ENCODE results near the gene MMS19.

The MMS19 gene

DNA sequence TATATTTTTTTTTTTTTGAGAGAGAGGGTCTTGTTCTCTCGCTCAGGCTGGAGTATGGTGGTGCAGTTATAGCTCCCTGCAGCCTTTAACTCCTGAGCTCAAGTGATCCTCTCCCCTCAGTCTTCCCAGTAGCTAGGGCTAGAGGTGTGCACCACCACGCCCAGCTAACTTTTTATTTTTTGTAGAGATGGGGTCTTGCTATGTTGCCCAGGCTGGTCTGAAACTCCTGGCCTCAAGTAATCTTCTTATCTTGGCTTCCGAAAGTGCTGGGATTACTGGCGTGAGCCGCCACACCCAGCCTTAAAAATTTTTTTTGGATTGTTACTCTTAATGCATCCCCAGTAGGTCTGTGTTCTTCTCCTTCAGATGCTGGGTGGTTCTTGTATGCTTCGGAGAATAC lies 4.7 kb upstream of the MMS19 start:
- TF ChIP-seq, protein P1, sequence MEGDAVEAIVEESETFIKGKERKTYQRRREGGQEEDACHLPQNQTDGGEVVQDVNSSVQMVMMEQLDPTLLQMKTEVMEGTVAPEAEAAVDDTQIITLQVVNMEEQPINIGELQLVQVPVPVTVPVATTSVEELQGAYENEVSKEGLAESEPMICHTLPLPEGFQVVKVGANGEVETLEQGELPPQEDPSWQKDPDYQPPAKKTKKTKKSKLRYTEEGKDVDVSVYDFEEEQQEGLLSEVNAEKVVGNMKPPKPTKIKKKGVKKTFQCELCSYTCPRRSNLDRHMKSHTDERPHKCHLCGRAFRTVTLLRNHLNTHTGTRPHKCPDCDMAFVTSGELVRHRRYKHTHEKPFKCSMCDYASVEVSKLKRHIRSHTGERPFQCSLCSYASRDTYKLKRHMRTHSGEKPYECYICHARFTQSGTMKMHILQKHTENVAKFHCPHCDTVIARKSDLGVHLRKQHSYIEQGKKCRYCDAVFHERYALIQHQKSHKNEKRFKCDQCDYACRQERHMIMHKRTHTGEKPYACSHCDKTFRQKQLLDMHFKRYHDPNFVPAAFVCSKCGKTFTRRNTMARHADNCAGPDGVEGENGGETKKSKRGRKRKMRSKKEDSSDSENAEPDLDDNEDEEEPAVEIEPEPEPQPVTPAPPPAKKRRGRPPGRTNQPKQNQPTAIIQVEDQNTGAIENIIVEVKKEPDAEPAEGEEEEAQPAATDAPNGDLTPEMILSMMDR (IDR thresholded peaks at IDR 0.05; ENCODE audit: insufficient read depth, low read length, missing control alignments): no peak

DNA sequence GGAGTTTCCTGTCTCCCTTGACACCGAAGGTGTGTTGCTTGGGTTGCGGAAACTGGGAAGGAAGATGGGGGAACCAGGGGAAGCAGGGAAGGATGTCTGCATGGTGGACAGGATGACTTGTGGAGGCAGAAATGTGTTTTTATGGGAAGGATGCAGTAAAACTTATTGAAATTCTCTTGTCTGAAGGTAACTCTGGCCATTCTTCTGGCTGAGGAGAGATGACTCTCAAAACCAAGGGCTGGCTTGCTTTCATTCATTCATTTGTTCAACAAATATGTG lies 2.0 kb upstream of the MMS19 start:
- peak overlapping the region; percentile 99 for H3K4me3 ChIP-seq (ENCODE audit: low read depth, low read length)
- ChIA-PET CTCF (interaction anchor here (1.2 to 2.7 kb wide), 4 partner anchors 14 to 53 kb away, joined by 3 to 28 read pairs (median 9); no protein-coding TSS in a partner anchor), POLR2A (interaction anchor here (1.0 to 1.5 kb wide), 2 partner anchors 24 to 48 kb away, joined by 4 to 5 read pairs; no protein-coding TSS in a partner anchor)
- no peak for DNase-seq (ENCODE audit: low read depth, low spot score)
- TF ChIP-seq, protein P1 (IDR thresholded peaks at IDR 0.05; ENCODE audit: insufficient read depth, low read length, missing control alignments): no peak

More for the DNA sequence above, 4.7 kb upstream of the MMS19 start:
- H3K4me3 ChIP-seq (ENCODE audit: low read depth, low read length): no peak overlapping the region
- no peak for DNase-seq (ENCODE audit: low read depth, low spot score)
- ChIA-PET POLR2A (no interaction called here), CTCF (interaction anchor here (1.4 kb wide), 1 partner anchor 11 kb away, joined by 3 read pairs; no protein-coding TSS in a partner anchor)

DNA sequence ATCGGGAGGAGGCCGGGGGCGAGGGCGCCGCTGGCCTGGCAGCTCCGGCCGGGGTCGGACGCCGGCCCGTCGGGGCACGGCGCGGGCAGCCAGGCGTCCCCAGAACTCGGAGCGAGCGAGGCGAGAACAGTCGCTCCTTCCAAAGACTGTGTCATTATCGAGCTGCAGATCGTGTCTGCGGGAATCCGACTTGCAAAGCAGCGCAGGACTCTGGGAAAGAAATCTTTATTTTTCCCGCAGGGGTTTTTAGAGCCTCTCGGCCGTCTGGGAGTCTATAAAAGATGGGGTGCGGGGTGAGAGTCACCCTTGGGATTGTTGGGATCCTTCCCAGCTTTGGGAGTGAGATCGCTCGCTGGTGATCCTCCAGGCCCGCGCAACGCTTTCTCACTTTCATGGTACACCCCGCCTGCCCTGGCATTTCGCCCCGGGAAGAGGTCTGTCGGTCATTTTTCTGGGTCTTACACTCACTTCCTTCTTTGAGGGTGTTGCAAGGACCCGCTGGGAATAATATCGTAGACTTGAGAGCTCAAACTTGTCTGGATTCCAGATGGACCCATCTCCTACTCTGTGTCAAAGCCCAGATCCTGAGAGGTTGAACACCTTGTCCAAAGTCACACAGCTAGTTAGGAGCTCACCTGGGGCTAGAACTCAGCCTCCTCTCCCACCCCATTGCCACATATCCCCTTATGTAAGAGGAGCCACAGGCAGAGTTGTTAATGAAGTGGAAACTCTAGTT lies 1.5 kb upstream of the MMS19 start:
- CTCF ChIA-PET: interaction anchor here (0.8 to 2.7 kb wide), 11 partner anchors 9 to 72 kb away, joined by 3 to 28 read pairs (median 4); no protein-coding TSS in a partner anchor
- H3K4me3 ChIP-seq (ENCODE audit: low read depth, low read length): peak overlapping the region; percentile 99
- POLR2A ChIA-PET: interaction anchor here (0.7 to 1.8 kb wide), 7 partner anchors 24 to 176 kb away, joined by 3 to 15 read pairs (median 4); no protein-coding TSS in a partner anchor
- TF ChIP-seq, protein P1 (IDR thresholded peaks at IDR 0.05; ENCODE audit: insufficient read depth, low read length, missing control alignments): no peak
- no peak for DNase-seq (ENCODE audit: low read depth, low spot score)

DNA sequence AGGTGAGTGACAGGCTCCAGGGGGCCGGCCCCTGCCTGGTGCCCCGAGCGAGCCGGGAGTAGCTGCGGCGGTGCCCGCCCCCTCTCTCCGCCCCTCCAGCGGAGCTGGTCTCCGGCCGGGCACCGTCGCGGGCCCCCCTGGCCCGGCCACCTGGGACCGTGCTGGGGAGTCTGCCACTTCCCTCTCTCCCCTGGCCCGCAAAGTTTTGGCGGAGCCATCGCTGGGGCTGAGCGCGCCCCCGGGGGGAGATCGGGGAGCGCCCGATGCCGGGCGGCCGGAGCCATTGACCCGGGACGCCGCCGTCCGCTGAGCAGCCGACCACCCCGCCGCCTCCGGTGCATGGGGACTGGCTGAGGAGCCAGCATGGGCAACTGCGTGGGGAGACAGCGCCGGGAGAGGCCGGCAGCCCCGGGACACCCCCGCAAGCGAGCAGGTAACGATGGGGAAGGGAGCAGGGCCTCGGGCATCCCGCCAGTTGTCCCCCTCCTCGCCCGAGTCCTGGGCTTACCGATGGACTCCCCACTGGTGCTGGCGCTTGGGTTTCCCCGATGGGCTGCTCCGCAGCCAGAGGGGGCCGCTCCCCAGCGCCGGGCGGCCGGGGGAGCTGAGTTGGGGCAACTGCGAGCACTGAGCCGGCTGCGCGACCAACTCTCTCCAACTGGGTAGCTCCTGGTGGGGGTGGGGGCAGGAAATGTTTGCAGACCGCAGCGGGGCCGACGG lies 779 bp upstream of the MMS19 start, which contains the start of gene UBTD1:
Gene UBTD1, plus strand, starts transcription at position 84 of the 720 bp plus-strand sequence. Its CDS starts 280 bp downstream, at position 364.
- DNase-seq (ENCODE audit: low read depth, low spot score): no peak

DNA sequence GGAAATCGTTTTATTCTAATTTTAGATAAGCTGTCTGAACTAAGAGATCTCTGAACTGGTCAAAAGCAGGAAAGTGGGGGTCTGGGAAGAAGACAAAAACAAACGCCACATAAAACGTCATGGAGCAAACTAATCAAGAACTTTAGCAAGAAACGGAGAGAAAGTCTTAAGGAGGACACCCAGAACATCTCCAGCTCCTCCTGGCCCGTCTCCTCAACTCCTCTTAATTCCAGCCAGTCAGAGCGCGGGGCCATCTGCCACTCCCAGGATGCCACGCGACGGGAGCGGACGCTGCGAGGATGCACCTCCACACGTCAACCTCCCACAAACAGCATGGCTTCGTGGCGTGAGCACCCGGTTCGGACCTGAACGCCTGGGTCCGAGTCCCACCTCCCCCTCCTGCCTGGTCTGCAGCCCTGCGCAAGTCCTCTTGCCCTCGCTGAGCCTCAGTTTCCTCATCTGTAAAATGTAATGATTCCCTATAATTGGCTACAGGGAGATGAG lies 598 bp downstream of the MMS19 start:
- ChIA-PET POLR2A (interaction anchor here (0.6 to 1.0 kb wide), 2 partner anchors 17 to 45 kb away, joined by 3 to 4 read pairs; no protein-coding TSS in a partner anchor), CTCF (interaction anchor here (0.8 to 2.5 kb wide), 2 partner anchors 8 to 56 kb away, joined by 3 to 8 read pairs; no protein-coding TSS in a partner anchor)
- peak overlapping the region; percentile 99 for H3K4me3 ChIP-seq (ENCODE audit: low read depth, low read length)
- DNase-seq (ENCODE audit: low read depth, low spot score): no peak
- TF ChIP-seq, protein P1 (IDR thresholded peaks at IDR 0.05; ENCODE audit: insufficient read depth, low read length, missing control alignments): no peak

More for the DNA sequence above, 779 bp upstream of the MMS19 start, which contains the start of gene UBTD1:
- ChIA-PET CTCF (interaction anchor here (0.7 to 2.7 kb wide), 11 partner anchors 9 to 73 kb away, joined by 3 to 28 read pairs (median 4); no protein-coding TSS in a partner anchor), POLR2A (interaction anchor here (0.7 to 1.8 kb wide), 7 partner anchors 23 to 177 kb away, joined by 3 to 15 read pairs (median 4); no protein-coding TSS in a partner anchor)
- peak within 1 kb of the TSS; percentile 99 for H3K4me3 ChIP-seq (ENCODE audit: low read depth, low read length)
- TF ChIP-seq, protein P1 (IDR thresholded peaks at IDR 0.05; ENCODE audit: insufficient read depth, low read length, missing control alignments): no peak

All from AG04449 (cell line).